GM23338 (cell line): Measurements from ENCODE around the gene VPS54. TPM values are rescaled to one million over a fixed set of nuclear protein-coding genes. Genes with fewer than 3 reads are reported as not detected.

Experiments
- ATAC-seq: fragments of 200-7000 bp; cut with Tn5 transposase; 3 replicates; pipeline ENCODE4 v1.9.1; 2020
- DNase-seq: peaks from one replicate; pipeline ENCODE4 v3.0.0-alpha.2; 2015; ENCODE audit warnings: low spot score
- H2AFZ ChIP-seq: fragments of 200-600 bp; sonication (generic); 2 replicates; pipeline ENCODE4 v1.8.0; 2016; ENCODE audit warnings: antibody characterized with exemption, mild to moderate bottlenecking, moderate library complexity
- H3F3A ChIP-seq: fragments of 200-600 bp; sonication (generic); replicated peaks from 2 replicates; pipeline ENCODE4 v1.8.0; 2017; ENCODE audit warnings: antibody characterized with exemption, mixed run types, low read depth
- H3K27ac ChIP-seq: fragments of 200-600 bp; sonication (generic); 2 replicates; pipeline ENCODE4 v1.6.1; 2016; ENCODE audit warnings: low read depth
- H3K27me3 ChIP-seq: fragments of 200-600 bp; sonication (generic); 2 replicates; pipeline ENCODE4 v1.8.0; 2016; ENCODE audit warnings: mild to moderate bottlenecking, mixed run types, moderate library complexity; ENCODE audit not compliant: insufficient read depth
- H3K36me3 ChIP-seq: fragments of 200-600 bp; sonication (generic); 2 replicates; pipeline ENCODE4 v1.8.0; 2016; ENCODE audit warnings: mild to moderate bottlenecking; ENCODE audit not compliant: insufficient read depth
- H3K4me1 ChIP-seq: fragments of 200-600 bp; sonication (generic); 2 replicates; pipeline ENCODE4 v1.8.0; 2016; ENCODE audit warnings: mild to moderate bottlenecking, moderate library complexity; ENCODE audit not compliant: insufficient read depth
- H3K4me2 ChIP-seq: fragments of 200-600 bp; sonication (generic); 2 replicates; pipeline ENCODE4 v1.7.1; 2017; ENCODE audit warnings: mixed run types
- H3K4me3 ChIP-seq: fragments of 200-600 bp; sonication (generic); 2 replicates; pipeline ENCODE4 v1.6.1; 2016; ENCODE audit warnings: mixed run types
- H3K79me2 ChIP-seq: fragments of 200-600 bp; sonication (generic); replicated peaks from 2 replicates; pipeline ENCODE4 v1.8.0; 2017; ENCODE audit warnings: mild to moderate bottlenecking; ENCODE audit not compliant: insufficient read depth
- H3K9me2 ChIP-seq: fragments of 200-600 bp; sonication (generic); 2 replicates; pipeline ENCODE4 v1.8.0; 2017; ENCODE audit not compliant: insufficient read depth
- H4K20me1 ChIP-seq: fragments of 200-600 bp; sonication (generic); replicated peaks from 2 replicates; pipeline ENCODE4 v1.8.0; 2017; ENCODE audit warnings: mild to moderate bottlenecking; ENCODE audit not compliant: insufficient read depth
- H3K27ac Mint-ChIP-seq: 2 replicates; pipeline ENCODE4 v1.8.0; 2020; ENCODE audit warnings: inconsistent platforms, mild to moderate bottlenecking, moderate library complexity, mixed read lengths
- H3K27me3 Mint-ChIP-seq: 3 replicates; pipeline ENCODE4 v1.8.0; 2022; ENCODE audit warnings: low read depth, mild to moderate bottlenecking, moderate library complexity, mixed read lengths, inconsistent platforms; ENCODE audit not compliant: insufficient read depth, poor library complexity
- H3K36me3 Mint-ChIP-seq: 3 replicates; pipeline ENCODE4 v1.8.0; 2021; ENCODE audit warnings: low read depth, mild to moderate bottlenecking, inconsistent platforms, moderate library complexity, mixed read lengths
- H3K4me1 Mint-ChIP-seq: 3 replicates; pipeline ENCODE4 v1.8.0; 2020; ENCODE audit warnings: mild to moderate bottlenecking, inconsistent platforms, mixed read lengths
- H3K4me3 Mint-ChIP-seq: 3 replicates; pipeline ENCODE4 v1.8.0; 2021; ENCODE audit warnings: moderate library complexity, mild to moderate bottlenecking, inconsistent platforms, mixed read lengths
- H3K9me3 Mint-ChIP-seq: 3 replicates; pipeline ENCODE4 v1.8.0; 2020; ENCODE audit warnings: moderate library complexity, mild to moderate bottlenecking, inconsistent platforms, mixed read lengths
- CREB1 ChIP-seq: fragments of 250-450 bp; sonication (Bioruptor Pico); IDR thresholded peaks from 2 replicates; pipeline ENCODE4 v1.5.0; 2020; ENCODE audit warnings: low read depth, mild to moderate bottlenecking, moderate library complexity
- CTCF ChIP-seq, 2 experiments: fragments of 200-600 bp in 1 of 2; sonication (generic) in 1 of 2; conservative IDR thresholded peaks; 2 replicates each; pipeline versions ENCODE4 v1.5.1 to v1.6.1; 2016 to 2017; ENCODE audit warnings: antibody characterized with exemption in 2 of 2, low read depth in 2 of 2, mild to moderate bottlenecking in 2 of 2, moderate library complexity in 1 of 2
- EZH2 ChIP-seq: fragments of 200-600 bp; sonication (generic); IDR thresholded peaks from one replicate; pipeline ENCODE4 v1.8.0; 2017; ENCODE audit warnings: antibody characterized with exemption, mild to moderate bottlenecking, low read depth; ENCODE audit not compliant: unreplicated experiment
- JUNB ChIP-seq: IDR thresholded peaks from one replicate; pipeline ENCODE4 v1.6.1; 2016; ENCODE audit warnings: antibody characterized with exemption; ENCODE audit not compliant: unreplicated experiment
- NANOG ChIP-seq: IDR thresholded peaks from 2 replicates; pipeline ENCODE4 v1.6.1; 2016; ENCODE audit warnings: antibody characterized with exemption, borderline replicate concordance
- POLR2AphosphoS5 ChIP-seq: IDR thresholded peaks from 2 replicates; pipeline ENCODE4 v1.6.1; 2016; ENCODE audit warnings: antibody characterized with exemption, low read depth
- REST ChIP-seq: IDR thresholded peaks from one replicate; pipeline ENCODE4 v1.6.1; 2018; ENCODE audit warnings: antibody characterized with exemption; ENCODE audit not compliant: unreplicated experiment
- ZNF114 ChIP-seq: fragments of 250-450 bp; sonication (Bioruptor Pico); IDR thresholded peaks from 2 replicates; pipeline ENCODE4 v1.5.0; 2020; ENCODE audit warnings: mild to moderate bottlenecking, moderate library complexity
- ZNF331 ChIP-seq: fragments of 250-450 bp; sonication (Bioruptor Pico); IDR thresholded peaks from 2 replicates; pipeline ENCODE4 v1.5.0; 2020; ENCODE audit warnings: low read depth, mild to moderate bottlenecking, moderate library complexity
- polyA plus RNA-seq: library from polyadenylated mRNA; unstranded; fragments of >200 nt; fragmentation: Nextera tagmentation; extraction: Ambion mirVana; gene quantifications from 2 replicates; pipeline ENCODE4 v1.2.1, GENCODE V29; 2016
- total RNA-seq: library from RNA; depleted of rRNA; stranded (reverse); fragments of >200 nt; shearing (Covaris generic); gene quantifications from 2 replicates; pipeline ENCODE4 v1.2.3, GENCODE V29; 2014

VPS54 gene
- total and polyA plus RNA-seq, 2 experiments from 2014 or later = 6.6 to 17.0 TPM

DNA sequence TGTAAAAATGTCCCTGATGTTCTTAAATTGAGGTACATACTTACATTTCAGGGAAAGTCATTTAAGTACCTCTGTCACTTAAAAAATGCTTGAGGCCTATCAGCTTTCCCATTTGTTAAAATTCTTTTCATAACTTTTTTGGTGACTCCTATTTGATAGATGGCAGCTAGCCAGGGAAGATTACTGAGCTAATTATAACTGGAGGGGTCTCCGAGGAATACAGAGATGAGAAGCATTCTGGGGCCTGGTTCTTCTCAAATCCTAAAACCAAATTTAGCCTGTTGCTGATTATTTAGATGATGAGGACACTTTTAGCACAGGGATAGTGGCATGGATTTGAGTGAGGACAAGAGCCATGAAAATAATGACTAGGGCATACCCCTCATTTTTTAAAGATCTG lies 172.7 kb downstream of the VPS54 start (continued):
- TF ChIP-seq CTCF (conservative IDR thresholded peaks at IDR 0.05; ENCODE audit: low read depth in 2 of 2) (no peak), ZNF331 (CRISPR knock-in tag) (no peak), CREB1 (no peak), POLR2AphosphoS5 (no peak), EZH2 (no peak)

GRCh38 chr2:63845866-63846265 lies 173.4 kb downstream of the VPS54 start:
- peak overlapping the region; percentile 100 for H3K4me3 Mint-ChIP-seq
- peak overlapping the region; percentile 97 for H3K27ac Mint-ChIP-seq
- peaks cover 49% of the 10 kb centered on the region for H3K4me1 Mint-ChIP-seq
- Histone ChIP-seq H3K27me3 (no peaks in the 10 kb centered on the region), H3K9me2 (no peaks in the 10 kb centered on the region), H3K4me2 (peak overlapping the region; percentile 87), H3K4me3 (peak overlapping the region; percentile 87), H3F3A (no peaks in the 10 kb centered on the region), H3K79me2 (peaks cover 83% of the 10 kb centered on the region), H3K27ac (peak overlapping the region; percentile 98), H4K20me1 (peaks cover 14% of the 10 kb centered on the region; the same call in 1 of the 2 replicates), H2AFZ (no peak overlapping the region), H3K4me1 (peaks cover 20% of the 10 kb centered on the region), H3K36me3 (no peaks in the 10 kb centered on the region)
- H3K36me3 Mint-ChIP-seq = peaks cover 47% of the 10 kb centered on the region
- TF ChIP-seq POLR2AphosphoS5 (peak; percentile 46), ZNF331 (CRISPR knock-in tag) (no peak)
- peaks cover 5% of the 10 kb centered on the region for H3K27me3 Mint-ChIP-seq
- ATAC-seq (no peak), DNase-seq (peak; percentile 57)
- peaks cover 2% of the 10 kb centered on the region; the same call in 1 of the 3 replicates for H3K9me3 Mint-ChIP-seq

GRCh38 chr2:63844616-63845015 lies 174.6 kb downstream of the VPS54 start:
- H3K27ac ChIP-seq = peak overlapping the region; percentile 98
- H3K4me2 ChIP-seq = peak overlapping the region; percentile 87
- H3K36me3 ChIP-seq = no peaks in the 10 kb centered on the region
- H2AFZ ChIP-seq = no peak overlapping the region
- no peak for DNase-seq
- H3K4me1 ChIP-seq = peaks cover 17% of the 10 kb centered on the region
- no peak for ATAC-seq
- Mint-ChIP-seq H3K4me1 (peaks cover 51% of the 10 kb centered on the region), H3K9me3 (peaks cover 3% of the 10 kb centered on the region; the same call in 1 of the 3 replicates), H3K27me3 (peaks cover 8% of the 10 kb centered on the region), H3K36me3 (peaks cover 47% of the 10 kb centered on the region), H3K27ac (peak overlapping the region; percentile 89), H3K4me3 (peak overlapping the region; percentile 100)
- H3K27me3 ChIP-seq = no peaks in the 10 kb centered on the region
- H3K9me2 ChIP-seq = no peaks in the 10 kb centered on the region
- peaks cover 6% of the 10 kb centered on the region; the same call in 1 of the 2 replicates for H3F3A ChIP-seq
- peaks cover 14% of the 10 kb centered on the region; the same call in 1 of the 2 replicates for H4K20me1 ChIP-seq
- peaks cover 74% of the 10 kb centered on the region for H3K79me2 ChIP-seq
- peak overlapping the region; percentile 87 for H3K4me3 ChIP-seq
- TF ChIP-seq ZNF114 (CRISPR knock-in tag) (no peak), NANOG (no peak), POLR2AphosphoS5 (no peak), CTCF (conservative IDR thresholded peaks at IDR 0.05; ENCODE audit: low read depth in 2 of 2) (no peak), JUNB (no peak), REST (no peak)
